GM19438 (cell line): Measurements from ENCODE around the gene SLC16A12.
"Not testable (repeated sequence)": the region's sequence is repeated elsewhere in the genome, so short reads cannot be mapped to it uniquely, and the experiment has no call there.

Experiments
- ATAC-seq: cut with Tn5 transposase; IDR thresholded peaks from one replicate; pipeline ENCODE4 v1.9.1; 2021; ENCODE audit warnings: low read depth; ENCODE audit not compliant: unreplicated experiment

Gene SLC16A12

DNA sequence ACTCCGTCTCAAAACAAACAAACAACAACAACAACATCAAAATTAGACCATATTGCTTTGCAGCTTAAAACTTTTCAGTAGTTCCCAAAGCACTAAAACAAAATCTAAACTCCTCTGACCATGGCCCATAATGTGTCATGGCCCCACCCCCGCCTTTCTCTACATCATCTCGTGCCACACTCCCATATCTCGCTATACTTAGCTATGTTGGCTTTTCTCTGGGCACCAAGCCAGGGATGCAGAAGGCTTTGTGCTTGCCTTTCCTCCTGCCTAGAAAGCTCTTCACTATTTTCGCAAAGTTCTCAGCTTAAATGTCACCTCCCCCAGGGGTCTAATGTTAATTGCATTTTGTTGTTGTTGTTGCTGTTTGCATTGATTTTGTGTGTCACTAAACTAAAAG lies 15.1 kb upstream of the SLC16A12 start:
- ATAC-seq = no peak

GRCh38 chr10:89549510-89549909 lies 14.1 kb upstream of the SLC16A12 start:
- ATAC-seq = no peak

- ATAC-seq = no peak
These were observed 13.3 kb upstream of the SLC16A12 start for GRCh38 chr10:89548673-89549072.

DNA sequence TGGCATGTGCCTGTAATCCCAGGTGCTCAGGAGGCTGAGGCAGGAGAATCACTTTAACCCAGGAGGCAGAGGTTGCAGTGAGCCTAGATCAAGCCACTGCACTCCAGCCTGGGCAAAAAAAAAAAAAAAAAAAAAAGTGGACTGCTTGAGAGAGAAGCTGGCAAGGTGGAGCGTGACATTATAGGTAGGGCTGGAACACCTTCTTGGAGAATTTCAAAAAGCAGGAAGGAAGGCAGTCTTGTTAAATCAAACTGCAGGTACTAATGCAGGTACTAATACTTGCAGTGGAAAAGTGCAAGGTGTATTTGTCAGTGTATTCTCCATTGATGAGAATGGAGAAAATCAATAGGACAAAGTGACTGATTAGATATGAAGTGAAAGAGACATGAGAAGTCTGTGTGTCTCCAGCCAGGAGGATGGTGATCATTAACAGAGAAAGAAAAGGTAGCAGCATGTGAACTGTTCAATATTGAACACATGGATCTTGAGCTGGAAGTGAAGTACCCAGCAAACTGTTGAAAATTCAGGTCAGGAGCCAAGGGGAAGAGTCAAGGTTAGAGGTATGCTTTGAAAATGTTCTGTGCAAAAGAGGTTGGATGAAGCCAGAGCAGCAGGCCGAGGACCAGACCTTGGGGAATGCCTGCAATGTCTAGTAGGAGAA lies 12.6 kb upstream of the SLC16A12 start:
- no peak for ATAC-seq

GRCh38 chr10:89546651-89547050 lies 11.3 kb upstream of the SLC16A12 start:
- not testable (repeated sequence) for ATAC-seq

DNA sequence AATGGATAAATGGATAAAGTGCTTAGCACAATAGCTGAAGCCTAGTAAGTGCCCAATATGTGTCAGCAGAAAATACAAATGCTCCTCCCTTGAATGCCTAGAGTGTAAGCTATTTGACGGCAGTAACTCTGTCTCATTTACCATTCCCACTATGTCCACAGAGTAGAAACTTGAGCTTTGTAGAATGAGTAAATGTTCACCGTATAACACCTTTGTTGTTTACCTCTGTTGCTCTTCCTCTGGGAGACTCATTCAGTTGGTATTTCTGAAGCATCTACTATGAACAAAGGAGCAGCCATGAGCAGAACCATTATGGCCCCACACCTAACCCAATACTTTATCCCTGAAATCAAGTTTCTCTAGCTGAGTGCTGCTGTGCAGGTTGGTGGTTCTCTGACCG lies 8.4 kb upstream of the SLC16A12 start:
- no peak for ATAC-seq

GRCh38 chr10:89540420-89540949 lies 5.1 kb upstream of the SLC16A12 start:
- ATAC-seq = no peak

GRCh38 chr10:89537364-89537763 lies 2.0 kb upstream of the SLC16A12 start:
- ATAC-seq = no peak

GRCh38 chr10:89536013-89536354 lies 590 bp upstream of the SLC16A12 start:
- ATAC-seq = no peak

GRCh38 chr10:89534826-89535166 lies 598 bp downstream of the SLC16A12 start:
- no peak for ATAC-seq

- ATAC-seq = no peak
These were observed 2.9 kb downstream of the SLC16A12 start for GRCh38 chr10:89532476-89532875.

DNA sequence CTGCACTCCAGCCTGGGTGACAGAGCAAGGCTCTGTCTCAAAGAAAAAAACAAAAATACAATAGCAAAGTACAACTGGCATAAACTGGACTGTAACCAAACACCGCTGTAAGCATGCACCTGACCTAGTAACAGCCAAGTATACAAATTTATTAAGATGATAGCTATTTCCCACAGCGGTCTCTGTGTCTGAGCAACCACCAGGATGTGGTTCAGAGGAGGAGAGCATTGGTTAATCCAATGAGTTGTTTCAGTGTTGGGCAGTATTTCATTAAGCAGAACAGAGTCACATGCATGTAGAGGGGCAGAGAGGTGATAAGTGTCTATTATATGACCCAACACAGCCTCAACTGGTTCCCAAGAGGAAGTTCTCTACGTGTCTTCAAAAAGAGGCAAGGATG lies 4.0 kb downstream of the SLC16A12 start:
- no peak for ATAC-seq

GRCh38 chr10:89529711-89530110 lies 5.7 kb downstream of the SLC16A12 start:
- ATAC-seq = not testable (repeated sequence)

- no peak for ATAC-seq
These were observed 9.0 kb downstream of the SLC16A12 start for GRCh38 chr10:89526358-89526757.

DNA sequence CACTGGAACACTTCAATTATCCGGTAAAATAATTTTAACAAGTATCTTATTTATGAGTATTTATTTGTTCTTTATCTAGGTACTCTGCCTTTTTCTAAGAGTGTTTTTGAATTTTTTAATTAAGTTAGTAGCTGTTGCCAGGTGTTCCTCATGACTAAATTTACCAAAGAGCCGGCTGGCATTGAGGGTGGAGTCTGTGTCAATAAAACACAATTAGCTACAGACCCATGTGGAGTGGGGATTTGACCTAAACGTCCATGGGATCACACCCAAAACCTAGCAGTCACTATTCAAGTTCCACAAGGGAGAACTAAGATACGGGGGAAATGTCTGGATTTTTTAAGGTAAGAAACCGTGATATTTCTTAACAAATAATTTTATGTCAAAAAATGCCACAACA lies 9.8 kb downstream of the SLC16A12 start:
- no peak for ATAC-seq

GRCh38 chr10:89524279-89524678 lies 11.1 kb downstream of the SLC16A12 start:
- no peak for ATAC-seq

GRCh38 chr10:89523274-89523673 lies 12.1 kb downstream of the SLC16A12 start:
- ATAC-seq = no peak

GRCh38 chr10:89522463-89522862 lies 12.9 kb downstream of the SLC16A12 start:
- ATAC-seq = no peak

GRCh38 chr10:89521368-89521767 lies 14.0 kb downstream of the SLC16A12 start:
- ATAC-seq = no peak

GRCh38 chr10:89520706-89521105 lies 14.7 kb downstream of the SLC16A12 start:
- no peak for ATAC-seq

GRCh38 chr10:89518876-89519842 lies 16.2 kb downstream of the SLC16A12 start:
- ATAC-seq = no peak

GRCh38 chr10:89518108-89518507 lies 17.3 kb downstream of the SLC16A12 start:
- no peak for ATAC-seq
